GM12864 (cell line): ENCODE measurements around the gene MRE11.
"Not testable (repeated sequence)": the region's sequence is repeated elsewhere in the genome, so short reads cannot be mapped to it uniquely, and the experiment has no call there.

Source experiments
- DNase-seq: peaks from one replicate; pipeline ENCODE4 v3.0.0-alpha.2; 2011; ENCODE audit warnings: low read depth
- H3K4me3 ChIP-seq: 2 replicates; pipeline ENCODE4 v1.5.1; 2011; ENCODE audit warnings: mild to moderate bottlenecking, low read depth, low read length, control low read depth
- CTCF ChIP-seq: IDR thresholded peaks from 2 replicates; pipeline ENCODE4 v1.5.1; 2011; ENCODE audit warnings: low read depth, mild to moderate bottlenecking, moderate library complexity, low read length, control low read depth, inconsistent platforms; ENCODE audit errors: missing control alignments

The MRE11 gene

GRCh38 chr11:94519478-94520084 is 25.9 kb upstream of the MRE11 start:
- no peak for DNase-seq
- TF ChIP-seq CTCF = peak; percentile 31
- no peak overlapping the region for H3K4me3 ChIP-seq

- no peak for TF ChIP-seq CTCF
- no peak for DNase-seq
- H3K4me3 ChIP-seq = no peak overlapping the region
Observed at GRCh38 chr11:94518300-94518699, 24.7 kb upstream of the MRE11 start.

- no peak overlapping the region for H3K4me3 ChIP-seq
- DNase-seq = no peak
- no peak for TF ChIP-seq CTCF
Observed at GRCh38 chr11:94516725-94517124, 23.1 kb upstream of the MRE11 start.

- H3K4me3 ChIP-seq = no peak overlapping the region
- no peak for TF ChIP-seq CTCF
- no peak for DNase-seq
Observed at GRCh38 chr11:94515398-94515797, 21.8 kb upstream of the MRE11 start.

- H3K4me3 ChIP-seq = no peak overlapping the region
- no peak for TF ChIP-seq CTCF
- no peak for DNase-seq
Observed at GRCh38 chr11:94513091-94513490, 19.4 kb upstream of the MRE11 start.

GRCh38 chr11:94511932-94512781 is 18.5 kb upstream of the MRE11 start, which contains the start of gene C11orf97:
Gene C11orf97, plus strand, starts transcription at chr11:94512461. Its CDS starts 68 bp downstream, at chr11:94512529.
- DNase-seq = no peak
- TF ChIP-seq CTCF = no peak
- H3K4me3 ChIP-seq = peak within 1 kb of the TSS; percentile 14

GRCh38 chr11:94507485-94507884 is 13.8 kb upstream of the MRE11 start:
- no peak overlapping the region for H3K4me3 ChIP-seq
- TF ChIP-seq CTCF = no peak
- no peak for DNase-seq

GRCh38 chr11:94506513-94506912 is 12.9 kb upstream of the MRE11 start:
- not testable (repeated sequence) for DNase-seq, H3K4me3 ChIP-seq
